GM18909 (cell line): ENCODE measurements around the gene DLGAP4.

Experiments used
- ATAC-seq: cut with Tn5 transposase; IDR thresholded peaks from one replicate; pipeline ENCODE4 v1.9.1; 2021; ENCODE audit warnings: mild to moderate bottlenecking; ENCODE audit not compliant: unreplicated experiment, poor library complexity

Gene DLGAP4

DNA sequence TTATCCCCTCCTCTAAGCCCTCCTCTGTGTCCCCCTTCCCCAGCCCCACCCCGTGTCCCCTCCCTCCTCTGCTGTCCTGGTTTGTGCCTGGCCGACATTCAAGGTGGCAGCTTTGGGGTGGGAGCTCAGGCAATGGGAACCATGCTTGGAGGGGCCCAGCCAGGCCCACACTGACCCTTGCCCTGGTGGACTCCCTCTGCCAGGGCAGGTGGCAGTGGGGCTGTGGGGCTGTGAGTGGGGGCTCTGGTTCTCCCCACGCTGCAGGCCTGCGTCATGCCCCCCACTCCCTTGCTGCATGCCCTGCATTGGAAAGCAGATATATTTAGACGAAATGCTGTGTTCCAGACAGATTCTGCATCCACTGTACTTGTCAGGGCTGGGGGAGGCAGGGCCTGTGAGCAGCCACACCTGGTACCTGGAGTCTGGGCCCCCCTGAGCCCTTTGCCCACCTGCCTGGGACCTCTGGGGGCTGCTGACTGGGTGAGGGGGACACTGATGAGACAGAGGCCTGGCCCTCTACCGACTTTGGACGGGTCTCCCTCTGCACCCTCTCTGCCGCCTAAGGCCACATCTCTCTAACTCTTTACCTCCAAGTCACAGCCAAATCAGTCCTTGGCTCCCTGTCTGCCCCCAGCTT, 14.2 kb downstream of the DLGAP4 start:
- no peak for ATAC-seq

DNA sequence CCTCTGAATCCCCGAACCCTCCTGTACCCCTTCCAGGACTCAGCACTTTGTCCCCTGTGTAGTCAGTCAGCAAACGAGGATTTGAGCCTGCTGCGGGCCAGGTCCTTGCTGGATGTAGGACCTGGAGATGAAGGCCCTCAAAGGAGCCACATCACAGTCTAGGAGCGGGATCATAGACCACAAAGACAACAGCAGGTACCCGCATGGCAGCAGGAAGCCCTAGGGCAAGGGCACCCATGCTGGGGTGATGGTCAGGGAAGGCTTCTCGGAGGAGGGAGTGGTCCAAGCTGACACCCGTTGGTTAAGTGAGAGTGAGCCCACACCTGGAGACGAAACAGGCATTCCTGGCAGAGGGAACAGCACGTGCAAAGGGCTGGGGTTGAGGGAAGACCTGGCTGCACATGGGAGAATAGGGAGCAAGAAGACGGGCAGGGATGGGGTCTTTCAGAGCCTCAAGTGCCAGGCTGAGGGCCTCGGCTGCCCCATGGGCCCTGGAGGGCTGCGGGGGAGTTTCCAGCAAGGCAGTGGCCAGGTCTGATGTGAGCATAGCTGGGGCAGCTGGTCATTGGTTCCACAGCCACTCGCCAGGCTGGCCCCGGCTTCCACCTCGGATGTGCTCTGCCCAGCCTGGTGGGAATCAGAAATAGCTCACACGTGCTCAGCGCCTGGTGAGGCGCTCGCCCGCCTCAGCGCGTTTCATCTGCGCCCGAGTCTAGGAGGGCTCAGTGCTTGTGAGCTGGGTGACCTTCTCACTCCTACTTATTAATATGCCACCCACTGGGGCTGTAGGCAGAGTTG, 15.0 kb downstream of the DLGAP4 start:
- ATAC-seq = no peak

DNA sequence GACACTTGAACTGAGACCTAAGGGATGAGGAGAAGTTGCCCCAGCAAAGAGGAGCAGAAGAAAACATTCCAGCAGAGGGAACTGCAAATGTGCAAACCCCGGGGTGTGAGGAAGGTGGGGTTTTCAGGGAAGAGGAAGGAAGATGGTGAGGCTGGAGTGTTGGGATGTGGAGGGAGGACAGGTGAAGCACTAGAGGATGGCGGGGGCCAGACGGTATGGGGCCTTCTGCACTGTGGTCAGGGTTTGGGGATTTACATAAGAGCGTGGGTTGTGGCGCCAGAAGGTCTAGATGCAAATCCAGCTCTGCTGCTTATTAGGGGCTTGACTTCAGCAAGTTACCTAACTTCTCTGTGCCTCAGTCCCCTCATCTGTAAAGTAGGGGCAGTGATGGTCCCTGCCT, 16.0 kb downstream of the DLGAP4 start:
- ATAC-seq = no peak

DNA sequence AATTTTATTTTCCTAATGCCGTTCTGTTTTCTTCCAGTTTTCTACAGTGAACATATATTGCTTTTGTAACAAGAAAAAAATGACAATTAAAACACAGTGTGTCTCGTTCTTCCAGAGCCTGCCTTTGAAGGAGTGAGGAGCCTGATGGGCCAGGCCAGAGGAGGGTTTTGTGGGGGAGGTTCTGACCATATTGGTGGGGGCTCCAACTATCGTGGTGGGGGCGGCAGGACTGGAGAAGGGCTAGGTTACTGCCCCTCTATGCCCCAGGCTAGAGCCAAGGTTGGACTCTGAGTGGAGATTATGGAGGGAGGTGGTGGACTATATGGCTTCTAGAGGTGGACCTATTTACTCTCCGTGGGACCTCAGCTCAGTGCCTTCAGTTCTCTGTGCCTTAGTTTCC, 24.0 kb downstream of the DLGAP4 start:
- no peak for ATAC-seq

DNA sequence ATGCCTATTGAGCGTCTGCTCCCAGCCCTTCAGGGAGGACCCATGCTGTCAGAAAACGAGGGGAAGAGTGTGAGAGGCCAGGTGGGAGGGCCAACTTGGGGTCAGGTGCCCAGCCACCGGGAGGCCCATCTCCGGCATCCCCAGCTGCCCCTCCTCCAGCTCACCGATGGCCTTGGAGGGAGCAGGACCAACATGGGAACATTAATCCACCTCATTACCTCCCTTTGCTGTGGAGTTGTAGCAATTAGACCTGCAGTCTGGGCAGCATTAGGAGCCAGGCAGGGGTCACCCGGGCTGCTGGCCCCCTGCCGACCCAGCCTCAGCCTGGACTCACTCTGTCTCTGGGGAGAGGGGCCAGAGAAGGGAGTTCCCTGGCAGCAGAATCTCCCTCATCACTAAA, 25.1 kb downstream of the DLGAP4 start:
- no peak for ATAC-seq

DNA sequence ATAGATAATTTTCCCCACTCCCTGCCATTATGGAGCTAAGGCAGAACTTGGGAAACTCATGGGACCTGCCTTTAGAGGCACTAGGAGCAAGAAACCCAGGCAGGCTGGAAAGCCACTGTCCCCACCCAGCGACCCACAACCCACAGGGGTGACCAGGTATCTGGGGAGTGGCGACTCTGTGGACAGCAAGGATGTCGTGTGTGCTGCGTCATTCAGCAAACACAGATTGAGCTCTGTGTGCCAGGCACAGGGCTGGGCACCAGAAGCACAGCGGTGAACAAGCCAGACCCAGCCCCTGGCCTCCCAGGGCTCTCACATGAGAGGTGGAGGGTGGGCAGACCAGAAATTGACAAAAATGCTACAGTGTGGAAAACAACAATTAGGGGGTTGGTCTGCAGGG, 27.7 kb downstream of the DLGAP4 start:
- no peak for ATAC-seq

DNA sequence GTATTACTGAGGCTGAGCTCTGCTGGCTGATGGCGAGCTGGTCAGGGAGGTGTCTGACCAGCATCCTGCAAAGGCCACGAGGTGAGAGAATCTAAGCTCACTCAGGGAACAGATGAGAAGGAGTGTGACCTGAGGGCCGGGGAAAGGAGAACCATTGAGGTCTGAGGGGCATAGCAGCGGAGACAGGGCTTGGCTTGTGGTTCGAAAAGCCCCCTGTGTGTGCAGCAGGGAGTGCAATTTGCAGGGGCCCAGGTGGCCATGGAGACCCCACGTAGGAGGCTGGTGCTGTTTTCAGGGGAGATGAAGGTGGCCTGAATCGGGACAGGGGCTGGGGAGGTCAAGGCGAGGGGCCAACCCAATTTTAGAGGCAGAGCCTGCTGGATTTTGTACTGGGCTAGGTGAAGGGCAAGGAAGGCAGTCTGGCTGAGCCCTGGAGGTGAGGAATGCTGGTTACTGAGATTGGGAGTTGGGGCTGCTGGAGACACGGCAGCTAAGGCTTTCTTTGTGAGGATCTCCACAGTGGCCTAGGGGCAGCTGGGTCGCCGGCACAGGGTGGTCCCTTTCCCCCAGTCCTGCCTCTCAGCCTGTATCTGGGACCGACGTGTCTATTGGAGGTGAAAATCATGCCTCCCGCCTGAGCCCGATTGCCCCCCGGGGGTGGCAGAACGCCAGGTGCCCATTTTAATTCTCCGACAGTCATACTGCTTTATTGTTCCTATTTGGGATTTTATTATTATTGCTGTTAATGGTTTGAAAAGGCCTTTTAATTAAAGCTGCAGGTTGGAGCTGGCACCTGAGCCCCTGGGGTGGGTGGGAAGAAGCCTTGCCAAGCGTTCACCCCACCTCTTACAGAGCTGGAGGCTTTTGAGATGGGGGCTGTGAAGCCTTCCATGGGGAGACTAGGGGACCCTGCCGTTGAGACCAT, 28.4 kb downstream of the DLGAP4 start:
- ATAC-seq = no peak

DNA sequence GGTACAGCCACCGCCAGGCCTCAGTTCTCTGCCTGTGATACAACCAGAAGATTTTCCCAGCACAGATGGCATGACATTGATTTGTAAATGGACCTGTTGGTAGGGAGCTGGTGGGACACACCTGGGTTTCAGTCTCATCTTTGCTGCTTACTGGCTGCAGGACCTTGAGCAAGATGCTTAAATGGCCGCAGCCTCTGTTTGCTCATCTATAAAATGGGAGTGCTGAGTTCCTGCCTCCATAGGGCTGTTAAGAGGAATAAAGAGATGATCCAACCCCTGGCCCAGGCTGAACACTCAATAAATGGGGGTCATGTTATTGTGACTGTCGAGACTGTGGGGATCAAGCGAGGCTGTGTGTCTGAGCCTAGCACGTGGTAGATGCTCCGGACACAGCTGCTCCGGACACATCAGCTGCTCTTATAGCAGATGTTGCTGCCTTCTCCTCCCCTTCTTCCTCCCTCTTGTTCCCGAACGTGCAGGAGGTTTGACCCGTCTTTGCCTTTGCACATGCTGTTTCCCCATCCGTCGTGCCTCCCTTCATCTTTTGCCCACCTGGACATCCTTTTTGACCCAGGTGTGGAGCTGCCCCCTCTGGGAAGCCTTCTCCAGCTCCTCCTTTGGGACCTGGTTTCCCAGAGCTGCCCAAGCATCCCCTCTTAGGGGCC, 29.2 kb downstream of the DLGAP4 start:
- no peak for ATAC-seq

DNA sequence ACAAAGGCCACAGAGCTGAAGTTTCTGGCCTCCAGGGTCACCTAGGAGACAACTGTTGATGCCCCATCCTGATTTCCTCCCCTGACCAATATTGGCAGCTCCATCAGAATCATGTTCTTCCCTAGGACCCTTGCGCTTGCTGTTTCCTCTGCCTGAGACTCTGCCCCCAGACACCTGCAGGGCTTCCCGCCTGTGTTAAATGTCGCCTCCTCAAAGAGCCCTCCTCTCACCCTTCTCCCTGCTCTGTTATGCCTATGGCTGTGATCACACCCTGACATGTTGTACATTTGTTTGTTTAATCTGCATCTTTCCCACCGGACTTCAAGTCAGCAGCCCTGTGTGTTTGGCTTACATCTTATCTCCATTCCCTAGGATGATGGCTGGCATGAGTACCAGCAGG, 30.1 kb downstream of the DLGAP4 start:
- no peak for ATAC-seq

DNA sequence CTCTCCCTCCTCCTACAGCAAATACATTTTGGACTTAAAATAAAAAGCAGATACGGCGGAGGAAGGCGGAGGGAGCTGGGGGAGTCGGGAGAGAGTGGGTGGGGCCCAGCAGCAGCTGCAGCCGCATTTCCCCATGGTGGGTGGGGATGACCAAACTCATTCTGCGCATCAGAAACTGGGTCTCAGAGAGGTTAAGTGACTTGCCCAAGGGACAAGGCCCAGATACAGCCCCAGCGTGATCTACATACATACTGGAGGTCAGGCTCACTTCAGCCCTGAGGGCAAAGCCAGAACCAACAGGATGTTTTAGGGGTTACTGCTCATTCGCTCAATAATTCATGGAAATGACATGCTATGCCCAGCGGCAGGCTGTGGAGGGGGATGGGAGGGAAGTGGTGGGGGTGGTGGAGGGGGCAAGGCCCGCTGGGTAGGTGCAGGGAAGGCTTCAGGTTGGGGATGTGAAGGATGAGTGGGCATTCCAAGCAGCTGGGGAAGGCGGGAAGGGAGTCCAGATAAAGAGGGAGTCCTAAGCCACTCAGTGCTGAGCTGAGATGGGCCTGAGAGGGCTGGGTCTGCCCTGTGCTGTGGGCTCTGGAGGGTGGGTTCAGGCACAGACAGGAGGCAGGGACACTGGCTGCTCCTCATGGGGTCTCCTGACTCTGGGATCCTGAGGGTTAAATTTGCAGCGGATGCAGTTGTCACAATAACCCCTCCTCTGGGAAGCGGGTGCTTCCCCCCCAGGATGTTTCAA, 31.0 kb downstream of the DLGAP4 start:
- no peak for ATAC-seq

DNA sequence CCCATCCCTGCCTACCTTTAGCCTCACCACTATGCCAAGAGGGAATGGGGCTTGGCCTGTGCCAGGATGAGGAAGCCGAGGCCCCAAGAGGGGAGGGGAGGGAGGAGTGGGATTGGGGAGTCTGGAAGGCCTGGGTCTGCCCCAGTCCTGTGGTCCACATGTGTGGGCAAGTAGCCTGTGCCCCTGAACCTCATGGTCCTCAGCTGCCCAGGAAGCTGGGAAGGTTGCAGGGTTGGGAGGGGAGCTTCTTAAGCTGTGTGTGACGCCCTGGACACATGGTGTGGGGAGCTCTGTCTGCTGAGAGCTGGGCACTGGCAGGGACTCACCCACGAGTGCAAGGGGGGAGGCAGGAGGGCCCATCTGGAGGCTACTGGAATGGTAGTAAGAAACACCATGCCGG, 31.7 kb downstream of the DLGAP4 start:
- ATAC-seq = no peak

DNA sequence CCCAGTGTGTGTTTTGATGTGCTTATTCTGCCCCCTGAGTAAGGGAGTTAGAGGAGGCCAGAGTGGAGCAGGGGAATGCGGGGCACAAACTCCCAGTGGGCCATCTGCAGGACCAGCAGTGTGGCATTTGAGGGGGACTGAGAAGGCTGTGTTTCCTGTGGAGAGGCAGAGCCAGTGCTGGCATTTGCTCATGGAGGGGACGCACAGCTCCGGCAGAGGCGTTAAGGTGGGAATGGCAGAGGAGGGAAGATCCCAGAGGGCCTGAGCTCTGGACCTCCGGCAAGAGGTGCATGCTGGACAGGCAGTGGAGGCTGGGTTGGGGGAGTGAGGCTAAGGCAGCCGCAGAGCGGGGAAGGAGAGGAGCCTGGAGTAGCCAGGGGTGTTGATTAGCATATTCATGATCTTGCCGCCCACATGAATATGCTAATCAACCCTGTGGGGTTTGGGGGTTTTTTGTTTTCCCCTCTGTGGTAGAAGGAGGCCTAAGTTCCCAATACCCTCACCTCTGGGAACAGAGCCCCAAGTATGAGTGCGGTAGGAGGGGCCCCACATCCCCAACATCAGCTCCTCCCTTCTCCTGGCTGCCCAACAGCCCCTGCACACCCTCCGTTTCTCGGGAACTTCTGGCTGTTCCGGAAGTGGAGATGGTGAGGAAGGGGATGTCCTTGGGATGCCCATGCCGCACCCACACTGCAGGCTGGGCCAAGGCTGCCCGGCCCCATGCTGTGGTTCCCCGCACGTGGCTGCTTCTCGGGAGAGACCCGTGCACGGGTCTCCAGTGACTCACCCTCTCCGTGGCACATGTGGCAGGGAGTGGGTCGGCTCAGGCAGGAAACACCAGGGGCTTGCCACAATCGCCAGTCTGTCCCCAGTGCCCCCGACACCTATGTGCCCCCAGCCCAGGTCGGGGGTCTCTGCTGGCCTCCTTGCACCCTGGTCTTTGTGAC, 33.8 kb downstream of the DLGAP4 start:
- no peak for ATAC-seq

DNA sequence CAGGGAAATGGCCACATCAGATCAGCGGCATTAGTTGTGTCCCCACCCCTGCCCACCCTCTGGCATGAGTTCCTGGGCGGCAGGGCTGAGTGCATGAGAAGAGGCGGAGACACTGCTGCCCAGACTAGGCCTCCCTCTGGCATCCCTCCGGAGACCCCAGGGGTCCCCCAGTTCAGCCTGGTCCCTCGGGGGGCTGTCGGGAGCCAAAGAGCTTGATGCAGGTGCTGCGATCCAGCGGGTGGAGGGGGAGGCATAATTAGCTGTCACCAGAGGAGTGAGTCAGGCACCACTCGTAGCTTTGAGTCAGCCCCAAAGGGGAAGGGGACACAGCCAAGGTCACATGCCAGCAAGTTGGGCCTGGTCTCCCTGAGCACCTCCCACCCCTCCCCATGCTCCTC, 34.5 kb downstream of the DLGAP4 start:
- no peak for ATAC-seq

DNA sequence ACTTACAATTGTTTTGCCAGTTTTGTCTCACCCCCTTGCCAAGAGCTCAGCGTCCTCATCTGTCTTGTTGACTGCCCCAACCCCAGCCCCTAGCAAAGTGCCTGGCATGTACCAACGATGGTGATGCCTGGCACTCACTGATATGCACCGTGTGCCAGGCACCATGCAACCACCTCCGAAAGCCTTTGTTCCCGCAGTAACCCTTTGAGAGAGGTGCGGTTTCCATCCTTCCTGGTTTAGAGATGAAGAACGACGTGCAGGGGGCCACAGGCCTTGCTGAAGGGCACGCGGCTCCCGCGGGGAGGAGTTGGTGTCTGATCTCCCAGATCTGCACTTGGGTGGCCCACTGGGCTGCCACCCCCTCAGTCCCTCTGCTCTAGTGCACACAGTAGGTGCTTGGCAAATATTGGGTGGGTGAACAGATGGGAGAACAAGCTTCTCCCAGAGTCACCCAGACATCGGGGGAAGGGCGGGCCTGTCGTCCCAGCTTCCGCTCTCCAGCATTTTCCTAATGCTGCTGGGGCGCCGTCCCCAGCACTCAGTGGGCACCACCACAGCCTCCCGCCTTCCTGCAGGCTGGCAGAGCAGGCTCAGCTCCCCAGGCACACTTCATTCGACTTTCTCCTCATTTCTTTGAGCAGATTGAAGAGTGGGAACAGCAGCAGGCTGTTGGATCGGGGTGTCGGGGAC, 35.3 kb downstream of the DLGAP4 start:
- no peak for ATAC-seq

DNA sequence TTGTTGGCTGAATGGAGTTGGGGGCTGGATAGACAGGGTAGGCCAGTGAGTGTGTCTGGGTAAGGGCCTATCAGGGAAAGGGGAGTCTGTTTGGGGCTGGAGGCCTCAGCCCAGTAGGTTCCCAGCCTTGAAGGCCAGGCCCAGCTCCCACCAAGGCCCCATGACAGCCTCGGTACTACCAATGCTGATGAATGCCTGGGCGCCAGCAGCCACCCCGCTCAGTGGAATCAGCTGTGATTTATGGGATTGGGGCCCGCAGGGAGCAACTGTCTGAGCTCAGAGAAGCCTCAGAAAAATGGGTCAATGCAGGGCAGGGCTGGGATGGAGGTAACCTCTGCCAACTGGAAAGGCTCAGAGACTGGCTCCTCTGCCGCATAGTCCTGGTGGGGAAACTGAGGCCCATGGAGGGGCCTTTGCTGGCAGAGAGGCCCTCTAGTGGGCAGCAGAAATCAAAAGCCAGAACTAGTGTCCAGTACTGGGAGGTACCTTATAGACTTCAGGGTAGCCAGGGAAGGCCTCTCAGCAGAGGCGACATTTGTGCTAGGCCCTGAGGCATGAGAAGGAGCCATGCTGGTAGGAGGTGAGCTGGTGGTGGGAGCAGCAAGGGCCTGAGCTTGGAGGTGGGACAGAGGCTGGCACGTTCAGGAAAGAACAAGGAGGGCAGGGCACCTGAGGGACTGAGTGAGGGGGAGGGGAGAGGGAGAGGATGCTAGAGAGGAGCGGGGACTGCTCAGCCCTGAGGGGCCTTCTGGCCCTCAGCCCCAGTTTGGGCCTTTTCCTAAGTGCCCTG, 36.4 kb downstream of the DLGAP4 start:
- ATAC-seq = no peak

DNA sequence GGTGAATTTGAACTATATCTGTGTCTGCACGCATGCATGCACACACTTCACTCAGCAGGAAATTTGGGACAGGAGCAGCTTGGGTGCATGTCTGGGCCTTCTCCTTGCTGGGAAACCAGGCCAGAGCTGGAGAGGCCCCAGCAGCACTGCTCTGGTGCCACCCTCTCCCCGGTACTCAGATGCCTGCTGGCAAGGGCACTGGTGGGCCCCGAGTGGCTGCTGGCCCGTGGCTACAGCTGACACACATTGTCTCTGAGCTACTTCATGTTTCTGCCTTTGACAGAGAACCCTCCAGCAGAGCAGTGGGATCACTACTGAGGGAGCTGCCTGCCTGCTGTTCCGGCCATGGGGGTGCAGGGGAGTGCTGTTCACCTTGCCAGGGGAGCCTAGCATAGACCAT, 37.5 kb downstream of the DLGAP4 start:
- ATAC-seq = no peak

DNA sequence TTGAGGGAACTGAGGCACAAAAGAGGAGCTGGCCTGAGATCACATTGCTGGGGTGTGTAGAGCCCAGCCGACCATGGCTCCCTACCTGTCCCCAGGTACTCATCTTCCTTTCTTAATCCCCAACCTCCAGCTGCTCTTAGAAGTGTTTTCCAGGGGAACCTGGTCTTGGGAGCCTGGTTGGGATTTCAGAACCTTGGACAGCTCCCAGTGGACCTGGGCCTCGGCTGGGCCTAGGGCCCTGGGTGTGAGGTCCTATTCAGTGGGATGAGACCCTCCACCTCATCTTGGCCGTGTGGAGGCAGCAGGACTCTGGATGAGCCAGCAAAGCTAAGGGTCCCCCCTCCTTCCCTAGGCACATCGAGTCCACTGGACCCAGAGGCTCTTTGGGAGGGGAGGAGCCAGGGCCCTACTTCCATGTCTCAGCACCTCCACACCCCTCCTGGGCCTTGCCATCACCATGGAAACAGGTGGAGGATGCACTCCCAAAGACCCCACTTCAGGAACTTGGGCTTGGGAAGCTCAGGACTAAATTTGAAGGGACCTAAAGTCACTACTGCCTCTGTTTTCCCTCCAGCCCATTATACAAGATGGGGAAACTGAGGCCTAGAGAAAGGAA, 38.5 kb downstream of the DLGAP4 start:
- no peak for ATAC-seq
